Thyroid gland (tissue), 4 donors: ENCODE measurements around the gene PHC2. TPM values are rescaled to one million over a fixed set of nuclear protein-coding genes. Genes with fewer than 3 reads are reported as not detected.

Experiments
- DNase-seq, 2 donors: peaks; one replicate each; pipeline ENCODE4 v3.0.0-alpha.2; 2019
- H3K27ac ChIP-seq, 3 donors: fragments of 200-600 bp; sonication (generic); 1 replicate in 2 of 3; 2 replicates in 1 of 3; pipeline ENCODE4 v1.5.1; 2016 to 2019; ENCODE audit warnings: mild to moderate bottlenecking in 1 of 3, moderate library complexity in 1 of 3
- H3K27me3 ChIP-seq: fragments of 200-600 bp; sonication (generic); one replicate; pipeline ENCODE4 v1.5.1; 2019
- H3K36me3 ChIP-seq, 2 donors: fragments of 200-600 bp; sonication (generic); one replicate each; pipeline ENCODE4 v1.5.1; 2016 to 2019
- H3K4me1 ChIP-seq, 2 donors: fragments of 200-600 bp; sonication (generic); one replicate each; pipeline ENCODE4 v1.5.1; 2017 to 2019
- H3K4me3 ChIP-seq, 3 donors: fragments of 200-600 bp; sonication (generic); replicated peaks in 1 of 3; 1 replicate in 2 of 3; 2 replicates in 1 of 3; pipeline ENCODE4 v1.5.1; 2016; ENCODE audit warnings: mild to moderate bottlenecking in 1 of 3
- H3K9me3 ChIP-seq: fragments of 200-600 bp; sonication (generic); one replicate; pipeline ENCODE4 v1.5.1; 2017
- CTCF ChIP-seq, 6 experiments: fragments of 200-600 bp in 3 of 6; fragments of 450-650 bp in 3 of 6; sonication (generic) in 3 of 6; IDR thresholded peaks; one replicate each; pipeline ENCODE4 v1.5.1; 2016 to 2019; ENCODE audit warnings: antibody characterized with exemption in 6 of 6, mild to moderate bottlenecking in 2 of 6, inconsistent platforms in 1 of 6, moderate library complexity in 1 of 6
- POLR2A ChIP-seq, 2 donors: fragments of 450-650 bp; IDR thresholded peaks; one replicate each; pipeline ENCODE4 v1.6.1; 2017; ENCODE audit warnings: antibody characterized with exemption in 2 of 2, mild to moderate bottlenecking in 2 of 2, moderate library complexity in 1 of 2
- WGBS, 2 donors: methylation state at CpG; one replicate each; pipeline ENCODE4 v1.1.5; 2017; 5-methylcytosine and 5-hydroxymethylcytosine counted together
- intact Hi-C: fragments of 100-400 bp; cut with DNase I; formaldehyde crosslinking; loops from one replicate; pipeline ENCODE4 v1.15.1; 2023
- total RNA-seq, 4 donors: library from RNA; depleted of rRNA; stranded (reverse); fragments of >200 nt; gene quantifications; one replicate each; pipeline ENCODE4 v1.2.3, GENCODE V29; 2016

PHC2 gene
- total RNA-seq, 4 donors from 2014 or later = 86.8 to 150 (median 113) TPM

DNA sequence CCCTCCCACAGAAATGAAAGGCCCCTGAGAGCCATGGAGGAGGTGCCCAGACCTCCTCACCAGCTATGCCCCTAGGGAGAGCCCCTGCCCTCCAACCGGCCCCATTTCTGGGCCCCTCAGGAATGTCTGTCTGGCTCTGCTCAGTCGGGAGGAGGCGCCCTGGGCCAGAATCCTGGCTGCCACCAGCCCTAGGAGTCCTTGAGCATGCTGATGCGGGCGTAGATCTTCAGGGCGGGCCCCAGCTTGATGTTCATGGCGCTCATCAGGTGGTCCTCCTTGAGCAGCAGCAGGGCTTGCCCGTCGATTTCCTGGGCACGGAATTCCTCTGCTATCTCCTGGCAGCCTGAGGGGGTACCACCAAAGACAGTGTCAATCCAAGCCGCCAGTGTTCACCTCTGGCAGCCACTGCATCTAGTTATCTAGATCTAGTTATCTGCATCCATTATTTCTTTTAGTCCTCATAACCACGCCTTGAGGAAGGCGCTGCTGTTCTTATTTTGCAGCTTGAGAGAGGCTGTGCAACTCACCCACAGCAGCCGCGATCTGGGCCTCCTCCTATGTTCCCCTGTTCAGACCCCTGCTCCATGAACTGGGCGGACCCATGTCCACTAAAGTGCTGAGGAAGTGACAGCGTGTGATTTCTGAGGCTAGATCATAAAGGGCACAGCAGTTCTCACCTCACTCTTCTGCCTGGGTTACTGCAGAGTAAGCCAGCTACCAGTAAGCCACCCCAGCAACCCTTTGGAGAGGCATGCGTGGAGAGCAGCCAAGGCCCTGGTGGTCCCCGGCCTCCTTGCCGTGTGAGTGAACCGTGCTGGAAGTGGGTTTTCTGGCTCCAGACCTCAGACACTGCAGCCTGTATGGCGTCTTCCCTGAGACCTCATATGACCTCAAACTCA lies 106.0 kb downstream of the PHC2 start:
- DNase-seq = no peak
- H3K36me3 ChIP-seq = peaks cover 63 to 73% of the 10 kb centered on the region in 2 donors
- H3K27ac ChIP-seq = peak overlapping the region; percentile 42 to 75 (median 66)
- H3K4me3 ChIP-seq = no peak overlapping the region
- no peak for TF ChIP-seq CTCF (IDR thresholded peaks at IDR 0.05)
- no peak for TF ChIP-seq POLR2A (IDR thresholded peaks at IDR 0.05)
- WGBS, 2 donors = 72 to 75% methylated on average over 19 to 21 of the region's 22 CpGs
- no peaks in the 10 kb centered on the region for H3K27me3 ChIP-seq
- peaks cover 30 to 68% of the 10 kb centered on the region in 2 donors for H3K4me1 ChIP-seq
- H3K9me3 ChIP-seq = no peaks in the 10 kb centered on the region
- intact Hi-C loops = no loop called here

DNA sequence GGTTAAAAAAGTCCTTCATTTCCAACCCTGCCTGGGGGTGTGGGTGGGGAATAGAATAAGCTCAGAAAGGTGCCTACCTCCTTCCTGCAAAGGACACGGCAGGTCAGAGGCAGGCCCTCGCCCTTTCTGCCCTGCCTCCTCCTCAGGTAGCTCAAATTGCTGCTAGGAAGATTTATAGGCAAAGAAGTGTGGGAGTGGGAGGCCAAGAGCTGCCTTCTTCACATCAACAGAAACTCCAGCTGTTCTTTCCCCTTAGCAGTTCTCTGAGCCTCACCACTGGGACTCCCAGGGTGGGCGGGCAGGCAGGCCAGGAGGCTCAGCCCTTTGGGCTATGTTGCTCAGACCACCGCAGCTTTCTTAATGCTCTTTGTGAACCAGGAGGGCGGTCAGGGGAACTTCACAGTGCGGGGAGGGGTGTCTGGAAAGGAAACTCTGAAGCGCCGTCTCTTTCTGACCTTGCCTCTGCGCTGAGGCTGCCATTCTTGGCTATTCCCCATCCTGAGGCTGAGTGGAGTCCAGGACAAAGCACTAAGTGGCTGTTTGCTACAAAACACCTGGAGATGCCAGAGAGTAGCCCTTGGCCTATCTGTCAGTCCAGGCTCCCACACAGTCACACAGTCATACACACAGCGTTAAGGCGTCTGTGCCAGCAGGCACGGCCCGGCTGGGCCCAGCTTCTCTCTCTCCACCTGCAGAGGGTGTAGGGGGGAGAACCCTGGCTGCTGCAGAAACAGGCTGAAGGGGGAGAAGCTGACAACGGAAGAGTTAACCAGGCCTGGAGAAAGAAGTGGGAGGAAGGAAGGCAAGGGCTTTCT lies 107.0 kb downstream of the PHC2 start:
- TF ChIP-seq CTCF (IDR thresholded peaks at IDR 0.05) = no peak
- TF ChIP-seq POLR2A (IDR thresholded peaks at IDR 0.05) = no peak
- Histone ChIP-seq H3K27me3 (no peaks in the 10 kb centered on the region), H3K27ac (peak overlapping the region; percentile 33 to 39 (median 39)), H3K4me1 (peaks cover 27 to 65% of the 10 kb centered on the region in 2 donors), H3K9me3 (no peaks in the 10 kb centered on the region), H3K36me3 (peaks cover 52 to 62% of the 10 kb centered on the region in 2 donors), H3K4me3 (no peak overlapping the region)
- 67 to 82% methylated on average over 14 of the region's 14 CpGs for WGBS, 2 donors
- intact Hi-C loops = no loop called here
- DNase-seq = no peak

DNA sequence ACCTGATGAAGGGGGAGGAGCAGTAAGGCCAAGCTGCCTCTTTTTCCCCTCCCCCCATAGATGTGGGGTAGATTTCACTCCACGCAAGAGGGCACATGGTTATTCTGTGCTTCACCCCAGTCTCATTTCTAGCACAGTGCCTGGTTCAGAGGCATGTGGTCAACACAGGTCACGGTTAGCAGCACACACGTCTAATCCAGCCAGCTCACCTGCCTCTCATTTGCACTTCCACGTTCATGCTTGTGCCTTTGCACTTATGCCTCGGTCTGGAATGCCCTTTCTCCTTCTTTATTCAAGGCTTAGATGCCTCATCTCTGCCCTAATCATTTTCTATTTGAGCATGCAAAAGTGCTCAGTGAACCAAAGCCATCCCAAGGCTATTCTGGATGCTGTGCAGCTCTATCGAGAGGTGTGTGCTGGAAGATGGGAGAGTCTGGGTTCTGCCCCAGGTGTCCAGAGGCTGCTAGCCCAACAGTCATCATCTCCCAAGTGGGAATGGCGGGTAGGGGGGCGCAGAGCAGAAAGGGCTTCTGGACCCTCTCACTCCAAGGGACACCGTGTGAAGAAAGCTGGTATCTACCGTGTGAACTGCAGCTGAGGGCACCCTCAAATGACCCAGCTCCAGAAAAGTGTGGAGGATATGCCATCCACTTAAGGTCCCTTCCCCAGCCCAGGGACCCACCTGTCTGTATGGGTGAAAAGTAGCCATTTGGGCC lies 107.9 kb downstream of the PHC2 start:
- peak; percentile 64 for DNase-seq
- Histone ChIP-seq H3K27ac (peak overlapping the region; percentile 33 to 39 (median 39)), H3K36me3 (peaks cover 44 to 55% of the 10 kb centered on the region in 2 donors)

GRCh38 chr1:33322109-33322508 lies 108.8 kb downstream of the PHC2 start:
- Histone ChIP-seq H3K9me3 (no peaks in the 10 kb centered on the region), H3K27ac (no peak overlapping the region), H3K4me1 (peaks cover 12 to 47% of the 10 kb centered on the region in 2 donors), H3K27me3 (no peaks in the 10 kb centered on the region), H3K4me3 (no peak overlapping the region), H3K36me3 (peaks cover 36 to 47% of the 10 kb centered on the region in 2 donors)
- intact Hi-C loops = no loop called here
- no peak for TF ChIP-seq CTCF (IDR thresholded peaks at IDR 0.05)
- no peak for TF ChIP-seq POLR2A (IDR thresholded peaks at IDR 0.05)
- WGBS, 2 donors = 81 to 87% methylated on average over 6 of the region's 6 CpGs
- DNase-seq = no peak

More for the DNA sequence above, 107.9 kb downstream of the PHC2 start:
- intact Hi-C loops = no loop called here
- TF ChIP-seq CTCF (IDR thresholded peaks at IDR 0.05) (no peak), POLR2A (IDR thresholded peaks at IDR 0.05) (no peak)
- H3K4me1 ChIP-seq = peaks cover 21 to 56% of the 10 kb centered on the region in 2 donors
- no peaks in the 10 kb centered on the region for H3K27me3 ChIP-seq
- WGBS, 2 donors = 57% methylated on average over 10 of the region's 10 CpGs
- no peak overlapping the region for H3K4me3 ChIP-seq
- no peaks in the 10 kb centered on the region for H3K9me3 ChIP-seq
